Prostate gland (tissue), 2 donors: ENCODE measurements around the gene DOCK2. TPM values are rescaled to one million over a fixed set of nuclear protein-coding genes. Genes with fewer than 3 reads are reported as not detected.

ENCODE experiments used
- DNase-seq: peaks from one replicate; pipeline ENCODE4 v3.0.0-alpha.2; 2019; ENCODE audit warnings: low spot score
- H3K27ac ChIP-seq, 2 donors: fragments of 200-600 bp; sonication (generic); 2 replicates each; pipeline ENCODE4 v1.5.1; 2017 to 2019
- H3K27me3 ChIP-seq: fragments of 200-600 bp; sonication (generic); replicated peaks from 2 replicates; pipeline ENCODE4 v1.5.1; 2019; ENCODE audit not compliant: insufficient read depth
- H3K36me3 ChIP-seq, 2 donors: fragments of 200-600 bp; sonication (generic); 1 replicate in 1 of 2; 2 replicates in 1 of 2; pipeline versions ENCODE4 v1.5.1 to v1.8.1; 2017 to 2019
- H3K4me1 ChIP-seq: fragments of 200-600 bp; sonication (generic); replicated peaks from 2 replicates; pipeline ENCODE4 v1.5.1; 2019
- H3K4me3 ChIP-seq, 2 donors: fragments of 200-600 bp; sonication (generic); 2 replicates each; pipeline ENCODE4 v1.5.1; 2017 to 2019
- H3K9me3 ChIP-seq: fragments of 200-600 bp; sonication (generic); 2 replicates; pipeline ENCODE4 v1.5.1; 2017
- POLR2A ChIP-seq: fragments of 450-650 bp; IDR thresholded peaks from one replicate; pipeline ENCODE4 v1.6.1; 2016; ENCODE audit warnings: antibody characterized with exemption, mild to moderate bottlenecking
- POLR2AphosphoS5 ChIP-seq: sonication (generic); formaldehyde crosslinking; IDR thresholded peaks from one replicate; pipeline ENCODE4 v1.6.1; 2017; ENCODE audit warnings: antibody characterized with exemption
- WGBS: methylation state at CpG from one replicate; pipeline ENCODE4 v1.1.5; 2018; 5-methylcytosine and 5-hydroxymethylcytosine counted together
- intact Hi-C: fragments of 100-400 bp; cut with DNase I; formaldehyde crosslinking; loops from one replicate; pipeline ENCODE4 v1.14.2; 2022
- total RNA-seq, 2 donors: library from RNA; depleted of rRNA; stranded (reverse); fragments of >200 nt; gene quantifications; one replicate each; pipeline ENCODE4 v1.1.0, GENCODE V29; 2016
- TF ChIP-seq, protein P1 (sequence below), 4 experiments: fragments of 200-600 bp in 2 of 4; fragments of 450-650 bp in 2 of 4; sonication (generic) in 2 of 4; IDR thresholded peaks; 1 replicate in 3 of 4; 2 replicates in 1 of 4; pipeline ENCODE4 v1.5.1; 2016 to 2019; ENCODE audit warnings: antibody characterized with exemption in 4 of 4, mild to moderate bottlenecking in 2 of 4, moderate library complexity in 2 of 4

The DOCK2 gene
- total RNA-seq, 2 donors from 2014 or later: 2.5 to 6.2 TPM

GRCh38 chr5:169732841-169733240 lies 95.8 kb downstream of the DOCK2 start:
- Histone ChIP-seq H3K4me1 (no peaks in the 10 kb centered on the region), H3K4me3 (no peak overlapping the region), H3K27me3 (no peaks in the 10 kb centered on the region), H3K36me3 (no peaks in the 10 kb centered on the region), H3K27ac (no peak overlapping the region), H3K9me3 (no peaks in the 10 kb centered on the region)
- DNase-seq: no peak
- TF ChIP-seq POLR2AphosphoS5: no peak
- no peak for TF ChIP-seq POLR2A
- TF ChIP-seq, protein P1, sequence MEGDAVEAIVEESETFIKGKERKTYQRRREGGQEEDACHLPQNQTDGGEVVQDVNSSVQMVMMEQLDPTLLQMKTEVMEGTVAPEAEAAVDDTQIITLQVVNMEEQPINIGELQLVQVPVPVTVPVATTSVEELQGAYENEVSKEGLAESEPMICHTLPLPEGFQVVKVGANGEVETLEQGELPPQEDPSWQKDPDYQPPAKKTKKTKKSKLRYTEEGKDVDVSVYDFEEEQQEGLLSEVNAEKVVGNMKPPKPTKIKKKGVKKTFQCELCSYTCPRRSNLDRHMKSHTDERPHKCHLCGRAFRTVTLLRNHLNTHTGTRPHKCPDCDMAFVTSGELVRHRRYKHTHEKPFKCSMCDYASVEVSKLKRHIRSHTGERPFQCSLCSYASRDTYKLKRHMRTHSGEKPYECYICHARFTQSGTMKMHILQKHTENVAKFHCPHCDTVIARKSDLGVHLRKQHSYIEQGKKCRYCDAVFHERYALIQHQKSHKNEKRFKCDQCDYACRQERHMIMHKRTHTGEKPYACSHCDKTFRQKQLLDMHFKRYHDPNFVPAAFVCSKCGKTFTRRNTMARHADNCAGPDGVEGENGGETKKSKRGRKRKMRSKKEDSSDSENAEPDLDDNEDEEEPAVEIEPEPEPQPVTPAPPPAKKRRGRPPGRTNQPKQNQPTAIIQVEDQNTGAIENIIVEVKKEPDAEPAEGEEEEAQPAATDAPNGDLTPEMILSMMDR (IDR thresholded peaks at IDR 0.05): no peak
- WGBS: 39% methylated on average over 1 of the region's 1 CpG
- intact Hi-C loops: no loop called here

DNA sequence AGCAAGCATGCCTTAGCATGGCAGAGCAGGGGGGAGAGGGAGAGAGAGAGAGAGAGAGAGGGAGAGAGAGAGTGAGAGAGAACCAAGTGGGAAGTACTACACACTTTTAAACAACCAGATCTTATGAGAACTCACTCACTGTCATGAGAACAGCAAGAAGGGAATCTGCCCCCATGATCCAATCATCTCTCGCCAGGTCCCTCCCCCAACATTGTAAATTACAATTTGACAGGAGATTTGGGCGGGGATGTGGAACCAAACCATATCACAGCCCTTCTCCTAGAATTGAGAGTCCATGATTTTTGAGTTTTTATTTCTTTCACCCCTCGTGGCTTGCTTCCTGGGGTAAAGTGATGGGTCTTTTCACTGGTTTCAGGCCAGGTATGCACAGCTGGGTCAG lies 98.8 kb downstream of the DOCK2 start:
- H3K36me3 ChIP-seq: no peaks in the 10 kb centered on the region
- TF ChIP-seq POLR2AphosphoS5 (no peak), POLR2A (no peak)
- TF ChIP-seq, protein P1 (IDR thresholded peaks at IDR 0.05): no peak
- no peaks in the 10 kb centered on the region for H3K9me3 ChIP-seq
- H3K27ac ChIP-seq: no peak overlapping the region
- no peaks in the 10 kb centered on the region for H3K4me1 ChIP-seq
- intact Hi-C loops: no loop called here
- 95% methylated on average over 3 of the region's 3 CpGs for WGBS
- H3K4me3 ChIP-seq: no peak overlapping the region
- H3K27me3 ChIP-seq: no peaks in the 10 kb centered on the region
- no peak for DNase-seq

DNA sequence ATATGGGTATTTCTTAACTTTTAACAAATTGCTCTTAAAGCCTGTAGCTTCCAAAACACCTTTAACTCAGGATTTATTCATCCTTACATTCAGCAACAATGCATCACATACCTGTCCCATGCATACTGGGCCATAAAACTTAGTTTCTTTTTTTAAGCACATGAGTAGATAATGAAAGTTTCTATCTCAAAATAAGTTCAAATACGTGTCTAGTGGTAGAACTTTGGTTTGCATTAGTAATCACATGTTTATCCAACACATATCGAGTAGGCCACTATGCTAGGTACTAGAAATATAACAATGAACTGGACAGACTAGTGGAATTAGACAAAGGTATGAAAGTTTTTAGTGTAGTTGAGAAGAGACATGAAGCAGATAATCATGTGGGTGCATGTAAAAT lies 99.6 kb downstream of the DOCK2 start:
- 91% methylated on average over 2 of the region's 2 CpGs for WGBS

GRCh38 chr5:169740435-169740834 lies 103.4 kb downstream of the DOCK2 start:
- H3K27me3 ChIP-seq: no peaks in the 10 kb centered on the region
- intact Hi-C loops: no loop called here
- DNase-seq: no peak
- no peaks in the 10 kb centered on the region for H3K9me3 ChIP-seq
- no peak overlapping the region for H3K27ac ChIP-seq
- no peak for TF ChIP-seq POLR2AphosphoS5
- no peak for TF ChIP-seq POLR2A
- TF ChIP-seq, protein P1 (IDR thresholded peaks at IDR 0.05): no peak
- 81% methylated on average over 3 of the region's 3 CpGs for WGBS
- H3K4me1 ChIP-seq: no peaks in the 10 kb centered on the region
- no peaks in the 10 kb centered on the region for H3K36me3 ChIP-seq
- no peak overlapping the region for H3K4me3 ChIP-seq

More for the DNA sequence above, 99.6 kb downstream of the DOCK2 start:
- H3K27ac ChIP-seq: no peak overlapping the region
- no peak overlapping the region for H3K4me3 ChIP-seq
- H3K36me3 ChIP-seq: no peaks in the 10 kb centered on the region
- H3K9me3 ChIP-seq: no peaks in the 10 kb centered on the region
- intact Hi-C loops: no loop called here
- no peaks in the 10 kb centered on the region for H3K27me3 ChIP-seq
- no peak for DNase-seq
- no peaks in the 10 kb centered on the region for H3K4me1 ChIP-seq
- TF ChIP-seq, protein P1 (IDR thresholded peaks at IDR 0.05): no peak
- no peak for TF ChIP-seq POLR2A
- TF ChIP-seq POLR2AphosphoS5: no peak

DNA sequence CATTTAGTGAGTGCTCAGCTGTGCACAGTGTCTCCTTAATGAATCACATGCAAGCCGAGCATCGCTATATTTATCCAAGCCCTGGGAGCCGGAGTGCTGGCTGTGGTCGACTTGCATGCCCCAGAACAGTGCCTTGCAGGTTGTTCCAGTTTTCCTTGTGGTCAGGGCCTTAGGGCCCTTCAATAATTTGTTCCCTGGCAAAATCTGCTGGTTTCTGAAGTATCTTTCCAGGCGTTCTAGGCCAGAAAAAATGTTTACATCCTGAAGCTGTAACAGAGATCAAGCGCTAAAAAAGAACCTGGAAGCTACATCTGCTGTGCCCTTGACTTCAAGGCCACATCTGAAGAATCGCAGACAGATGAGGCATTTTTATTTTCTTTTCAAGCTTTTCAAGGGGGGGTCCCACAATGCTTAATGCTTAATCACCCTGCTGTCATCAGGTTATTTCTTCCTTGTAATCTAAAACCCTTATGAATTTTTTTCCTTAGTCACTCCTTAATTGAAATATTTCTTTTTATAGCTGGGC lies 105.8 kb downstream of the DOCK2 start:
- TF ChIP-seq POLR2A (no peak), POLR2AphosphoS5 (peak; percentile 40)
- TF ChIP-seq, protein P1 (IDR thresholded peaks at IDR 0.05): no peak
- WGBS: 46% methylated on average over 7 of the region's 7 CpGs
- intact Hi-C loops: no loop called here
- Histone ChIP-seq H3K27ac (peak overlapping the region; percentile 2 to 53), H3K27me3 (no peaks in the 10 kb centered on the region), H3K36me3 (no peaks in the 10 kb centered on the region), H3K4me1 (no peaks in the 10 kb centered on the region), H3K9me3 (no peaks in the 10 kb centered on the region), H3K4me3 (no peak overlapping the region)
- DNase-seq: peak; percentile 75
